Heart left ventricle (tissue), 13 donors: Measurements from ENCODE around the gene QSOX2.

ENCODE experiments used
- CTCF ChIP-seq, 12 donors: fragments of 200-600 bp; sonication (generic) in 4 of 12; IDR thresholded peaks; one replicate each; pipeline versions ENCODE4 v1.5.0 to v1.8.0; 2018 to 2022; ENCODE audit warnings: antibody characterized with exemption in 12 of 12, mild to moderate bottlenecking in 5 of 12
- POLR2A ChIP-seq, 2 donors: fragments of 450-650 bp; IDR thresholded peaks; one replicate each; pipeline ENCODE4 v1.6.1; 2017; ENCODE audit warnings: antibody characterized with exemption in 2 of 2, mild to moderate bottlenecking in 2 of 2, moderate library complexity in 2 of 2
- donor health status: ischemic (EF 13 %, LVEDD 7.1; RV severe dilation, severe dysfunction).
- donor health status: DM: no; HTN: yes; CAD: no.
- donor health status: DM: no; HTN: no; CAD: no.
- donor health status: ischemic (EF 25% LVEDD 6.9; RV normal size, moderate dysfunction).
- donor health status: ischemic (EF 25% LVEDD 5.7; RV mildly dilated, moderate dysfunction).
- donor health status: ischemic (EF 35%, LVEDD 5.7; RV mildly dilated, moderate dysfunction).
- donor health status: nonischemic (EF 11% LVEDD 7.7; RV severe dilation, severe dysfunction).
- donor health status: DM: yes; HTN: yes; CAD: no.
- donor health status: PGD.
- donor health status: ischemic (EF 29% LVEDD 5.4; RV normal size, mild dysfunction).
- donor health status: nonischemic (EF 23%, LVEDD 6.1; RV moderate dilation, normal function).

GRCh38 chr9:136265561-136266355, 20.1 kb upstream of the QSOX2 start:
- no peak for TF ChIP-seq CTCF (IDR thresholded peaks at IDR 0.05)
- no peak for TF ChIP-seq POLR2A (IDR thresholded peaks at IDR 0.05)
